Upper lobe of left lung (tissue), 4 donors: Measurements from ENCODE around the gene IBA57.

Source experiments
- POLR2A ChIP-seq, 4 donors: fragments of 450-650 bp; IDR thresholded peaks; one replicate each; pipeline ENCODE4 v1.5.1; 2016 to 2017; ENCODE audit warnings: antibody characterized with exemption in 4 of 4, mild to moderate bottlenecking in 2 of 4
- TF ChIP-seq, protein P1 (sequence below), 6 experiments: fragments of 450-650 bp in 4 of 6; fragments of 200-600 bp in 2 of 6; sonication (generic) in 2 of 6; IDR thresholded peaks; one replicate each; pipeline ENCODE4 v1.5.1; 2016 to 2019; ENCODE audit warnings: antibody characterized with exemption in 6 of 6

DNA sequence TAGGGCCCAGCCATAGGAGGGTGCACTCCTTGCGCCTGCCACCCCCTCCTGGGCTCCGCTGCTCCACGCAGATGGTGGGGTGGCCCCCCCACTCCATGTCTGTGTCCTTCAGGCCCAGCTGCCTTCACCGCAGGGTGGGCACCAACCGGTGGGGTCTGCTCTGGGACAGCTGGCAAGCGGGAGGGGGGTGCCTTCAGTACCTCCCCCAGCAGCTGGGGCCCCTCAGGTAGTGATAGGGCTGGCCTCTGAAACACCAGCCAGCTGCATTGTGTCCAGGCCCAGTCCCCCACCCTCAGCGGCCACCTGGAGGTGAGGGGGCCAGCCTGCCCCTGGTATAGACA is 15.5 kb upstream of the IBA57 start:
- TF ChIP-seq, protein P1, sequence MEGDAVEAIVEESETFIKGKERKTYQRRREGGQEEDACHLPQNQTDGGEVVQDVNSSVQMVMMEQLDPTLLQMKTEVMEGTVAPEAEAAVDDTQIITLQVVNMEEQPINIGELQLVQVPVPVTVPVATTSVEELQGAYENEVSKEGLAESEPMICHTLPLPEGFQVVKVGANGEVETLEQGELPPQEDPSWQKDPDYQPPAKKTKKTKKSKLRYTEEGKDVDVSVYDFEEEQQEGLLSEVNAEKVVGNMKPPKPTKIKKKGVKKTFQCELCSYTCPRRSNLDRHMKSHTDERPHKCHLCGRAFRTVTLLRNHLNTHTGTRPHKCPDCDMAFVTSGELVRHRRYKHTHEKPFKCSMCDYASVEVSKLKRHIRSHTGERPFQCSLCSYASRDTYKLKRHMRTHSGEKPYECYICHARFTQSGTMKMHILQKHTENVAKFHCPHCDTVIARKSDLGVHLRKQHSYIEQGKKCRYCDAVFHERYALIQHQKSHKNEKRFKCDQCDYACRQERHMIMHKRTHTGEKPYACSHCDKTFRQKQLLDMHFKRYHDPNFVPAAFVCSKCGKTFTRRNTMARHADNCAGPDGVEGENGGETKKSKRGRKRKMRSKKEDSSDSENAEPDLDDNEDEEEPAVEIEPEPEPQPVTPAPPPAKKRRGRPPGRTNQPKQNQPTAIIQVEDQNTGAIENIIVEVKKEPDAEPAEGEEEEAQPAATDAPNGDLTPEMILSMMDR (IDR thresholded peaks at IDR 0.05) = no peak
- TF ChIP-seq POLR2A (IDR thresholded peaks at IDR 0.05) = no peak
